ENCODE measurements around the gene NR2F2.

DNA sequence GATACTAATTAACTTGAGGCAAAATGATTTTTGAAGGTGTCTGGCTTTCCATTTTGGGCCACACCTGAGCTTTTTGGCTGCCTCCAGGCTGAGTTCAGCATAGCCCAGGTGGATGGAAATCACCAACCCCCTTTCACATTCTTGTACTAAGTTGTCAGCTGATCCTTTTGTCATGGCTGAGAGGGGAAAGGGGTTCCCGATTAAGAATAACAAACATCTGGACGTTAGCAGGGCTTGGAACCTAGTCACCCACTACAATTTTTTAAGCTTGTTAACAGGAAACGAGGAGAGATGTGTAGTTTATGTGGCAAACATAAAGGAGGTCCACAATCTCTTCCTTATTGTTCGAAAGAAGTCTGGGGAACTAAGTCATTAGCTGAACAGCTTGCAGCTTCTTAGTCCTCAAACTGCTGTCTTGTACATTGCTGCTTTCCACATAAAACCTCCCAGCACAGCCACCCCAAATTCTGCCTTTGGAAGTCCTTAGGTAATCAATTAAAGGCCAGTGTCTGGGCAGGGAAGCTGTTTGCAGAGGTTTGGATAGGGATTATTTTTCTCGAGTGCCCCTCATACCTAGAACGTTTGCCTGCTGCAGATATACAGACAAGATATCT lies 5.0 kb downstream of the NR2F2 start:
- TF ChIP-seq POLR2A (IDR thresholded peaks at IDR 0.05; ENCODE audit: low read length) (no peak), GATA1 (IDR thresholded peaks at IDR 0.05; ENCODE audit: low read depth, low read length) (no peak)
